ENCODE results near the gene ZFP30. TPM values are rescaled to one million over a fixed set of nuclear protein-coding genes. Genes with fewer than 3 reads are reported as not detected.
A peak's percentile ranks its signal among the peaks of the same experiment; 100 is the strongest.

ZFP30 gene
- total RNA-seq, 1 donor from 2014 or later, result 15.0 TPM

DNA sequence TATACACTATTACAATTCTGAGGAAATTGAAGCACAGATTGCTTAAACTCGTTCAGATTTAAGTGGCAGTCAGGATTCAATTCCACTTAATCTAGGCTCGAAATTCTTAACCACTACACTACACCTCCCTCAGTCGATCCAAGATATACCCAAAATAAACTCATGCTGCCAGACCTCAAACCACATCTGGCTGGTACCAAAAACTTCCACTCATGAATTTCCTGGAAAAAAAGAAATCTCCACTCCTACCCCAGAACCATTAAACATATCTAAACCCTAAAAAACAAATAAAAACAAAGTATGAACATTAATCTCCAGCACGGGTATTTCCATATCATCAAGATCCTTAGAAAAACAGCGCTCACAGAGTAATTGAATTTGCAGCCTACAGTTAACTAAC, 1.1 kb downstream of the ZFP30 start:
- H3K36me3 ChIP-seq (ENCODE audit: control insufficient read depth, insufficient read depth, low read length), result no peaks in the 10 kb centered on the region
- peak; percentile 1 for DNase-seq (ENCODE audit: low read depth)
- TF ChIP-seq, protein P1, sequence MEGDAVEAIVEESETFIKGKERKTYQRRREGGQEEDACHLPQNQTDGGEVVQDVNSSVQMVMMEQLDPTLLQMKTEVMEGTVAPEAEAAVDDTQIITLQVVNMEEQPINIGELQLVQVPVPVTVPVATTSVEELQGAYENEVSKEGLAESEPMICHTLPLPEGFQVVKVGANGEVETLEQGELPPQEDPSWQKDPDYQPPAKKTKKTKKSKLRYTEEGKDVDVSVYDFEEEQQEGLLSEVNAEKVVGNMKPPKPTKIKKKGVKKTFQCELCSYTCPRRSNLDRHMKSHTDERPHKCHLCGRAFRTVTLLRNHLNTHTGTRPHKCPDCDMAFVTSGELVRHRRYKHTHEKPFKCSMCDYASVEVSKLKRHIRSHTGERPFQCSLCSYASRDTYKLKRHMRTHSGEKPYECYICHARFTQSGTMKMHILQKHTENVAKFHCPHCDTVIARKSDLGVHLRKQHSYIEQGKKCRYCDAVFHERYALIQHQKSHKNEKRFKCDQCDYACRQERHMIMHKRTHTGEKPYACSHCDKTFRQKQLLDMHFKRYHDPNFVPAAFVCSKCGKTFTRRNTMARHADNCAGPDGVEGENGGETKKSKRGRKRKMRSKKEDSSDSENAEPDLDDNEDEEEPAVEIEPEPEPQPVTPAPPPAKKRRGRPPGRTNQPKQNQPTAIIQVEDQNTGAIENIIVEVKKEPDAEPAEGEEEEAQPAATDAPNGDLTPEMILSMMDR (IDR thresholded peaks at IDR 0.05; ENCODE audit: insufficient read depth, low read length, severe bottlenecking), result no peak
- no peaks in the 10 kb centered on the region for H3K27me3 ChIP-seq (ENCODE audit: control insufficient read depth, insufficient read depth, low read length)
- FAIRE-seq, result no peak
- peak overlapping the region; percentile 65 for H3K4me3 ChIP-seq (ENCODE audit: low read depth, low read length)

DNA sequence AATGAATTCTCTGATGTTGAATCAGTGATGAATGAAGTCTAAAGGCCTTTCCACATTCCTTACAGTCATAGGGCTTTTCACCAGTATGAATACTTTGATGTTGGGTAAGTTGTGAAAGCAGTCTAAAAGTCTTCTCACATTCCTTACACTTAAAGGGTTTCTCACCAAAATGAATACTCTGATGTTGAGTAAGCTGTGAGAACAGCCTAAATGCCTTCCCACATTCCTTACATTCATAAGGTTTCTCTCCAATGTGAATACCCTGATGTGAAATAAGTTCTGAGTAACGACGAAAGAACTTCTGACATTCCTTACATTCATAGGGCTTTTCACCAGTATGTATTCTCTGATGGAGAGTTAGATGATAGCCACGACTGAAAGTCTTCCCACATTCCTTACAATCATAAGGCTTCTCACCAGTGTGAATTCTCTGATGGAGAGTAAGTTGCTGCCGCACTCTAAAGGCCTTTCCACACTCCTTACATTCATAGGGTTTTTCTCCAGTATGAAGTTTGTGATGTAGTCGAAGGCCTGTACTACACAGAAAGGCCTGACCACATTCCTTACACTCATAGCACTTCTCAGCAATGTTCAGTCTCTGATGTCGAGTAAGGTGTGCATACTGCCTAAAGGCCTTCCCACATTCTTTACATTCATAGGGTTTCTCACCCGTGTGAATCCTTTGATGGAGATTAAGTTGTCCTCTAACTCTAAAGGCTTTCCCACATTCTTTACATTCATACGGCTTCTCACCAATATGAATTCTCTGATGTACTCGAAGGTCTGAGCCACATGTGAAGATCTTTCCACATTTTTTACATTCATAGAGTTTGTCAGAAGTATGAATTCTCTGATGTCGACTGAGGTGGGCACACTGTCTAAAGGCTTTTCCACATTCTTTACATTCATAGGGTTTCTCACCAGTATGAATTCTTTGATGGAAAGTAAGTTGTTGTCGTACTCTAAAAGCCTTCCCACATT, 19.9 kb downstream of the ZFP30 start:
- peaks cover 2% of the 10 kb centered on the region for H3K36me3 ChIP-seq (ENCODE audit: control insufficient read depth, insufficient read depth, low read length)
- H3K4me3 ChIP-seq (ENCODE audit: low read depth, low read length), result no peak overlapping the region
- TF ChIP-seq, protein P1 (IDR thresholded peaks at IDR 0.05; ENCODE audit: insufficient read depth, low read length, severe bottlenecking), result no peak
- FAIRE-seq (peak; percentile 47), DNase-seq (ENCODE audit: low read depth) (no peak)
- H3K27me3 ChIP-seq (ENCODE audit: control insufficient read depth, insufficient read depth, low read length), result no peaks in the 10 kb centered on the region

DNA sequence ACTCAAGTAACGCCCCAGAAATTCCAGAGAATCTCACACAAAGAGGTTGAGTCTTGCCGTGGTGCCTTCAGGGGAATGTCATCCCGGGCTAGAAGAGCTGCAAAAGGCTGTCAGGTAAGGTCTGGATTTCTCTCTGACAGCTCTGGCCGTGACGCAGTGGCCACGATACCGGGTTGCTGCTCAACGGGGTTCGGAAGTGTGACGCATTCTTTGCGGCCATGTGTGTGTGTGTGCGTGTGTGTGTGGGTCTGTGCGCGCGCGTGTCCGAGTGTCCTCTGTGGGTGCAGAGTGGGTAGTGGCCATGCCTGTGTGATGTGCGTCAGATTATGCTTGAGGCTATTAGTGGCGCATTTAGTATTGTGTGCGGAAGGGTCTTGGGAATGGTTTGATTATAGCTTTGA, 60.3 kb downstream of the ZFP30 start:
- Histone ChIP-seq H3K36me3 (ENCODE audit: control insufficient read depth, insufficient read depth, low read length) (no peaks in the 10 kb centered on the region), H3K4me3 (ENCODE audit: low read depth, low read length) (peak overlapping the region; percentile 70), H3K27me3 (ENCODE audit: control insufficient read depth, insufficient read depth, low read length) (no peaks in the 10 kb centered on the region)
- DNase-seq (ENCODE audit: low read depth), result no peak
- FAIRE-seq, result no peak
- TF ChIP-seq, protein P1 (IDR thresholded peaks at IDR 0.05; ENCODE audit: insufficient read depth, low read length, severe bottlenecking), result no peak

DNA sequence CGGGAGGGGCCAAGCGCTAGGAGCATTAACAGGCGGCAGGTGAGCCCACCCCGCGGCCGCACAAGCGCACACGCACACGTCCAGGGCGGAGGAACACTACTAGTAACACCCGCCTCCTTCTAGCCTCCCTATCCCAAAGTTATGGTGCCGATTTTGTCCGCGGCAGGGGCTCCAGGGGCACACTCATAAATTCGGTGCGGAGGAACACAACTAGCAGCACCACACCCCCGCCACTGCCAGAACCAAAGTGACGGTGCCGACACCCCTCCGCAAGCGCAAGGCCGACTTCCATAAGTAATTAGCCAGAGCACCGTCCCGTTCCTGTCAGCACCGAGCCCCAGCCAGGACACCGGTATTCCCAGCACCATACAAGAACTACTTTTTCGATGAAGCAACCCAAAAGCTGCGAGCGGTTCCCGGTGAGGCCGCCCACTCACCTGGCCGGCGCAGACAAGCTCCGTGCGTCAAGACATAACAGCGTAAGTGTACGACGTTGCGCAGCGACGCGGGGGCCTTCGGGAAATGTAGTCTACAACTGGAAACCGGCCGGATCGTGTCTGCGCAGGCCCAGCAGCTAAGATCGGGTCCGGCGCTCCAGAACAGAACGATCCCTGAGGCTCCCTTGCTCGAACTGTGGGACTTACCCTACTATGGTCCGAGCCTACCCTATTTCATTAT, 60.8 kb downstream of the ZFP30 start, which contains the start of the genes ZNF540 and ZNF571:
Gene ZNF540 (plus strand): TSS at position 573 of the 678 bp plus-strand sequence. CDS start 3,572 bp downstream, outside the sequence.
Gene ZNF571 (minus strand): TSS at position 489 of the 678 bp plus-strand sequence. CDS start 8,116 bp downstream, outside the sequence.
- Histone ChIP-seq H3K27me3 (ENCODE audit: control insufficient read depth, insufficient read depth, low read length) (no peaks in the 10 kb centered on the region), H3K4me3 (ENCODE audit: low read depth, low read length) (peak within 1 kb of the TSS; percentile 70), H3K36me3 (ENCODE audit: control insufficient read depth, insufficient read depth, low read length) (no peaks in the 10 kb centered on the region)
- TF ChIP-seq, protein P1 (IDR thresholded peaks at IDR 0.05; ENCODE audit: insufficient read depth, low read length, severe bottlenecking), result no peak
- FAIRE-seq, result no peak
- peak; percentile 92 for DNase-seq (ENCODE audit: low read depth)

DNA sequence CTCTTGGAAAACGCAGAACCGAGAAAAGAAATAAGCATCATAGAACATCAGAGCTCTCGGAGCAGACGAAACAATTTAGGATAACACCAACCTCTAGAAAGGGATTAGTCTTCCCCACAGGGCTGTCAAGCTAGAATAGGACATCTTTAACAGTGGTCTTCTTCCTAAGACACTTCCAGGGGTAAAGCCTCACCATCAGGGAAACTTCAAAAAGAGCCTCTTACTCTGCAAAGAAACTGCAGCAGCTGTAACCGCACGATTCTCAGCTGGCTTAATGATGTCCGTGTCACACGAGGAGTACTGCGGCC, 61.3 kb downstream of the ZFP30 start:
- H3K36me3 ChIP-seq (ENCODE audit: control insufficient read depth, insufficient read depth, low read length), result no peaks in the 10 kb centered on the region
- FAIRE-seq, result no peak
- no peak for DNase-seq (ENCODE audit: low read depth)
- H3K4me3 ChIP-seq (ENCODE audit: low read depth, low read length), result peak overlapping the region; percentile 70
- H3K27me3 ChIP-seq (ENCODE audit: control insufficient read depth, insufficient read depth, low read length), result no peaks in the 10 kb centered on the region
- TF ChIP-seq, protein P1 (IDR thresholded peaks at IDR 0.05; ENCODE audit: insufficient read depth, low read length, severe bottlenecking), result no peak
